NCI-H510A (cell line): Measurements from ENCODE around the gene GTF2IRD1.
"Not testable (repeated sequence)": the region's sequence is repeated elsewhere in the genome, so short reads cannot be mapped to it uniquely, and the experiment has no call there.

ENCODE experiments used
- DNase-seq: peaks from one replicate; lab custom pipeline; 2025; lab: John Stamatoyannopoulos, UW

GTF2IRD1 gene

DNA sequence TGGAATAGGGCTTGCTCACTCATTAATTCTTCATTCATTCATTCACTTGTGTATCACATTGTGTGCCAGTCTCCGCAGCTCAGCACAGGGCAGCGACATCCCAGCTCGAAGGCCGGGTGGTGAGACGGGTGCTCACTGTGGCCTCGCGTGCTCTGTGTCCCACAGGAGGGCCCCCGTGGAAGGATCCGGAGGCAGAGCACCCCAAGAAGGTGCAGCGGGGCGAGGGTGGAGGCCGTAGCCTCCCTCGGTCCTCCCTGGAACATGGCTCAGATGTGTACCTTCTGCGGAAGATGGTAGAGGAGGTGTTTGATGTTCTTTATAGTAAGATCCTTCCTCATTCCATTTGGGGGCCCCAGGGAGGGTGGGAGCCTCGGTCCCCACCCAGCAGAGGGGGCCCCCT, 61.6 kb downstream of the GTF2IRD1 start:
- DNase-seq, result no peak

DNA sequence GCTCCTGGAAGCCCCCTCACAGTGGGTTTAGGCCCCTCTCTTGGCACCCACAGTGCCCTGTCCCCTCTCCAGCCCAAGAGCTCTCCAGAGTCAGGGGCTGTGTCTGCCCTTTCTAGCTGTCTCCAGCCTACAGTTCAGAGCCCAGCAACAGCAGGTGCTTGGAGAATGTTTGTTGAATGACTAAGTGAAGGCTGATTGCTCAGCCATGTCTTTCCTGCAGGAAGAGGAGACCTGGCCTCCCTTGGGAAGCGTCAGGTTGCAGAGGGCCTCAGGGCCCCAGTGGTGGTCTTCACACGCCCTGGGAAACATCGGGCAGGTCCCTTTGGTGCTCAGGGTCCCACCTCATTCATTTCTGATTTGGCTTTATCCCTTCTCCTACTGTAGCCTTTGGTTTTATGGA, 62.5 kb downstream of the GTF2IRD1 start:
- no peak for DNase-seq

DNA sequence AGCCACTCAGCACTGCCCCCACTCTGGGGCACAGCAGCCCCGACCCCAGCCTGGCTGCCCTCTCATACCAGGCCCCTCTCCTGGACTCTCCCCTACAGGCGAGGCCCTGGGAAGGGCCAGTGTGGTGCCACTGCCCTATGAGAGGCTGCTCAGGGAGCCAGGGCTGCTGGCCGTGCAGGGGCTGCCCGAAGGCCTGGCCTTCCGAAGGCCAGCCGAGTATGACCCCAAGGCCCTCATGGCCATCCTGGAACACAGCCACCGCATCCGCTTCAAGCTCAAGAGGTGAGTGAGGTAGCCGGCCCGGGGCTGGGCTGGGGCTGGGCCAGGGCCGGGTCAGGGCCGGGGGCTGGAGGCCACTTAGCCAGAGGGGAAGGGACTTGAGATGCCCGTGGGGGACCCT, 64.3 kb downstream of the GTF2IRD1 start:
- DNase-seq, result no peak

DNA sequence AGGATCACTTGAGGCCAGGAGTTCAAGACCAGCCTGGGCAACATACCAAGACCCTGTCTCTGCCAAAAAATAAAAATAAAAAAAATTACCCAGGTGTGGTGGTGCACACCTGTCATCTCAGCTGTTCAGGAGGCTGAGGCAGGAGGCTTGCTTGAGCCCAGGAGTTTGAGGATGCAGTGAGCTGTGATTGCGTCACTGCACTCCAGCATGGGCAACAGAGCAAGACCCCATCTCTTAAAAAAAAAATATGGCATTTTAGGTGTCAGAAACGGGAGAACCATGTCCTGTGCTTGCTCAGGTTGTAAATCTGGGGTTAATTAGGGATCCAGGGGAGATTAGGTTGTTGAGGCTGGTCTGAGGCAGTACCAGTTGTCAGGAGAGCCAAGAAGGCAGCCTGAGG, 64.9 kb downstream of the GTF2IRD1 start:
- DNase-seq, result no peak

GRCh38 chr7:74519395-74519794, 65.7 kb downstream of the GTF2IRD1 start:
- DNase-seq, result no peak

DNA sequence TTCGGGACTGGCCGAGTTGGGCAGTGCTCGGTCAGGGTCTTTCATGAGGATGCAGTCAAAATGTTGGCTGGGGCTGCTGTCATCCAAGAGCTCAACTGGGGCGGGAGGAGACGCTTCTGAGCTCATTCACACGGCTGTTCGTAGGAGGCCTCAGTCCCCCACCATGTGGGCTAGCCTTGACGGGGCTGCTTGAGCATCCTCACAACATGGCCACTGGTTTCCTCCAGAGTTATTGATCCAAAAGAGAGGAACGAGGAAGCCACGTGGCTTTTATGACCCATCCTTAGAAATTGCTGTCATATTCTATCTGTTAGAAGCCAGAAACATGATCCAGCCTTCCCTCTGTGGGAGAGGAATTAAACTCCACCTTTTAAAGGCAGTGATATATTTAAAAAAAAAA, 68.1 kb downstream of the GTF2IRD1 start:
- DNase-seq, result no peak

GRCh38 chr7:74522281-74522905, 68.7 kb downstream of the GTF2IRD1 start:
- no peak for DNase-seq

- DNase-seq, result no peak
Observed at GRCh38 chr7:74523015-74523414, 69.3 kb downstream of the GTF2IRD1 start.

DNA sequence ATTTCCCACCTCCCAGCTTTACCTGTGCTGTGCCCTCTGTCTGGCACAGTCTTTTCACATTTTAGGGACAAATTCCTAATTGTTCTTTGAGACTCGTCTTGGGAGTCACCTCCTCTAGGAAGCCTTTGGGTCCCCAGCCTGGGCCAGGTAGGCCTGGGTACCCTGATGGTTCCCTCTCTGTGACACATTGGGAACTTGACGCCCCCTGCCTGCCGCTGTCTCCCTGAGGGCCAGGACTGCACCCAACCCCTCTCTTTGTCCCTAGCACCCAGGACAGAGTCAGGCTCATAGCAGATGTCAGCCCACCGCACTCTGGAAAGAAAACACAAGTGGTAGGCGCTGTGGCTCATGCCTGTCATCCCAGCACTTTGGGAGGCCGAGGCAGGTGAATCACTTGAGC, 71.4 kb downstream of the GTF2IRD1 start:
- no peak for DNase-seq

- DNase-seq, result peak; percentile 95
Observed at GRCh38 chr7:74525881-74526280, 72.2 kb downstream of the GTF2IRD1 start.

DNA sequence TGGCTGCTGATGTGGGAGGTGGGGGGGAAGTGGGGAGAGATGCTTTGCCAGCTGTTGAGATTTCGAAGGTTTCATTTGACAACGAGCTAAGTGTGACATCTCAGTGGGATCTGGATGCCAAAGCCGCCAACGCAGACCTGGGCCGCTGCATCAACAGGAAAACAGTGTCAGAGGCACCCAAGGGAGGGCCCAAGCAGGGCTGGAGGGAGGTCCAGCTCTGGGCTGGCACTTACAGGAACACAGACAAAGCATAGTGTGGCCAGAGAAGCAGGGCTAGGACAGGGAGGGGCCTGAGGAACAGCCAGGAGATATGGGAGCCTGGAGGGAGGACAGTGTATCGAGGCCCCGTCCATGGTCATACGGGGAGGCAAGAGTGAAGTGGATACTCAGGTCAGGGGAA, 73.1 kb downstream of the GTF2IRD1 start:
- DNase-seq, result peak; percentile 20

GRCh38 chr7:74527842-74528241, 74.1 kb downstream of the GTF2IRD1 start:
- DNase-seq, result no peak

GRCh38 chr7:74528773-74529172, 75.1 kb downstream of the GTF2IRD1 start:
- not testable (repeated sequence) for DNase-seq

- no peak for DNase-seq
Observed at GRCh38 chr7:74535951-74536356, 82.2 kb downstream of the GTF2IRD1 start.

DNA sequence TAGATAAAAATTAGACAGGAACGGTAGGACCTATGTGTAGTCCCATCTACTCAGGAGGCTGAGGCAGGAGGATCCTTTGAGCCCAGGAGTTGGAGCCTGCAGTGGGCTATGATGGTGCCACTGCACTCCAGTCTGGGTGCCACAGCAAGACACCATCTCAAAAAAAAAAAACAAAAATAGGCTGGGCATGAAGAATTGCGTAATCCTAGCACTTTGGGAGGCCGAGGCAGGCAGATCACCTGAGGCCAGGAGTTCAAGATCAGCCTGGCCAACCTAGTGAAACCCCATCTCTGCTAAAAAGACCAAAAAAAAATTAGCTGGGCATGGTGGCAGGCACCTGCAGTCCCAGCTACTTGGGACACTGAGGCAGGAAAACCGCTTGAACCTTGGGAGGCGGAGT, 88.2 kb downstream of the GTF2IRD1 start:
- not testable (repeated sequence) for DNase-seq

- peak; percentile 87 for DNase-seq
Observed at GRCh38 chr7:74542558-74543117, 88.9 kb downstream of the GTF2IRD1 start.

GRCh38 chr7:74544706-74545469, 91.2 kb downstream of the GTF2IRD1 start:
- no peak for DNase-seq

DNA sequence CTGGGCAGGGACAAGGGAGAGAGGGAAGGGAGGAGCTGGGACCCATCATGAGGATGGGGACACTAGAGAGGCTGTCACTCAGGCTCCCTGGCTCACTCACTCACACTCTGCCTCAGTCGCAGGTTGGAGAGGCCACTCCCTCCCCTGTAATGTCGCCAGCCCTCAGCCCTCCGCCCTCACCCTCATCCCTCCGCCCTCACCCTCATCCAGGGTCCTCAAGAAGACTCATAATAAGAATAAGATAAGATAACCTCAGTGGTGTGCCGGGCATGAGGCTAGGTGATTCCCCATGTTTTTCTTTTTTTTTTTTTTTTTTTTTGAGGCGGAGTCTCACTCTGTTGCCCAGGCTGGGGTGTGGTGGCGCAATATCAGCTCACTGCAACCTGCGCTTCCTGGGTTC, 92.2 kb downstream of the GTF2IRD1 start:
- DNase-seq, result no peak

- not testable (repeated sequence) for DNase-seq
Observed at GRCh38 chr7:74553596-74554012, 99.9 kb downstream of the GTF2IRD1 start.

- no peak for DNase-seq
Observed at GRCh38 chr7:74554178-74554577, 100.5 kb downstream of the GTF2IRD1 start.

DNA sequence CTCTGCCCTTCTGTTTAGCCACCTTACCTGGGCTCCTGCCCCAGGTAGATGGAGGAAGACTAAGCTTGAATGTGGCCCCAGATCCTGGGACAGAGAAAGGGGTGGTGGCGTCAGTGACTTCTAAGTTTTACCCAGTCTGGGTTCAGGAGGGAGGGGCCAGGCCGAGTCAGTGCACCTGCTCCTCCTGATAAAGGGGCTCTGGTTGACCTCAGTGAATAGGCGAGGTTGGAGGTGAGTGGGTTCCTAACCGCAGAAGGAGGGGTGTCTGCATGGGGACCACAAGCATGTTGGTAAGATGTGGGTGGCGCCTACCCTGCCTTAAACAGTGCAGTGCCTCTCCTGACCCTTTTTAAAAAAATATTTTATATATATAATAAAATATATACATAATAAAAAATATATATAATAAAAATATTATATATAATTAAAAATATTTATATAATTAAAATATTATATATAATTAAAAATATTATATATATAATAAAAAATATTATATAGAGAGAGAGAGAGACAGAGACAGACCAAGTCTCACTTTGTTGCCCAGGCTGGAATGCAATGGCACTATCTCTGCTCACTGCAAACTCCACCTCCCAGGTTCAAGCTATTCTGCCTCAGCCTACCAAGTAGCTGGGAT, 106.5 kb downstream of the GTF2IRD1 start:
- DNase-seq, result no peak

DNA sequence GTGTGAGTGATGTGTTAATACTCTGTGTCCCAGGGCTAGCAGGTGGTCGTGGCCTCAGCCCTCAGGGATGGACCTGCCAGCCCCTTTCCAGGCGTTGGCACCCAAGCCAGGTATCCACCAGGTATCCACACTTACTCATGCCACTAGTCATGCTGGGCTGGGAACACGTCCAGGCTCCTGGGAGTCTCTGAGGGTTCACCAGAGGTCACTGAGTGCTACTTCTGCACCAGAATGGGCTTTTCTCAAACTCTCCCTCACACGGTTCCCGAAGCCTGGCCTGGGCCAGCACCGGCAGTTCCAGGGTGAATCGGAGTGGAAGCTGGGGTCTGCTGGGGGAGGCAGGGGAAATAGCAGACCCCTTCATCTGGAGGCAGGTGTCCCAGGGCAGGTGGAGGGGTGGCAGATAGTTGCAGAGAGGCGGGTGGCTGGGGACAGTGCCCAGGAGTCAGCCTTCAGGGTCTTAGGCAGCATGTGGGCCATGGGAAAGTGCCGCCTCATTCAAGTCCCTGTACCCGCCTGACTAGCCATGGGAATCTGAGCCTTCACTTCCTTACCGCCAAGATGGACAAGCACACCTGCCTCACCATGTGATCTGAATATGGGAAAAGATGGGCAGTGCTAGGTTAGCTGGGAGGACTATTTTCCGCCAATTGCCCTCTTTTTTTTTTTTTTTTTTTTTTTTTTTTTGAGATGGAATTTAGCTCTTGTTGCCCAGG, 108.3 kb downstream of the GTF2IRD1 start:
- no peak for DNase-seq
